ENCODE results near the gene C2orf78.
A peak's percentile ranks its signal among the peaks of the same experiment; 100 is the strongest.
"Not testable (repeated sequence)": the region's sequence is repeated elsewhere in the genome, so short reads cannot be mapped to it uniquely, and the experiment has no call there.

Gene C2orf78

GRCh38 chr2:73783883-73784282 lies at the start of gene C2orf78:
Gene C2orf78 (plus strand): TSS chr2:73784183. CDS start chr2:73784310, 127 bp downstream.
- H3K4me3 ChIP-seq (replicated peaks; ENCODE audit: low read depth, low read length) = not testable (repeated sequence)

GRCh38 chr2:73736378-73736777 lies 47.6 kb upstream of the C2orf78 start:
- no peak for DNase-seq (ENCODE audit: extremely low read depth, low read depth)
- TF ChIP-seq CTCF (IDR thresholded peaks at IDR 0.05; ENCODE audit: low read depth, low read length, missing control alignments) = no peak
- H3K4me3 ChIP-seq (replicated peaks; ENCODE audit: low read depth, low read length) = peak overlapping the region; percentile 96

More at GRCh38 chr2:73783883-73784282, at the start of gene C2orf78:
- not testable (repeated sequence) for DNase-seq (ENCODE audit: extremely low read depth, low read depth)

GRCh38 chr2:73736855-73737779 lies 46.9 kb upstream of the C2orf78 start, which contains the start of gene TPRKB:
Gene TPRKB (minus strand): TSS chr2:73737345. CDS start chr2:73734569, 2,776 bp downstream.
- H3K4me3 ChIP-seq (replicated peaks; ENCODE audit: low read depth, low read length) = peak within 1 kb of the TSS; percentile 96
- TF ChIP-seq CTCF (IDR thresholded peaks at IDR 0.05; ENCODE audit: low read depth, low read length, missing control alignments) = no peak
- peak; percentile 94 for DNase-seq (ENCODE audit: extremely low read depth, low read depth)

GRCh38 chr2:73739101-73739500 lies 44.9 kb upstream of the C2orf78 start:
- DNase-seq (ENCODE audit: extremely low read depth, low read depth) = no peak
- no peak for TF ChIP-seq CTCF (IDR thresholded peaks at IDR 0.05; ENCODE audit: low read depth, low read length, missing control alignments)
- no peak overlapping the region for H3K4me3 ChIP-seq (replicated peaks; ENCODE audit: low read depth, low read length)

- TF ChIP-seq CTCF (IDR thresholded peaks at IDR 0.05; ENCODE audit: low read depth, low read length, missing control alignments) = no peak
- no peak for DNase-seq (ENCODE audit: extremely low read depth, low read depth)
- H3K4me3 ChIP-seq (replicated peaks; ENCODE audit: low read depth, low read length) = no peak overlapping the region
Observed at GRCh38 chr2:73740767-73741166, 43.2 kb upstream of the C2orf78 start.

- no peak for DNase-seq (ENCODE audit: extremely low read depth, low read depth)
- no peak for TF ChIP-seq CTCF (IDR thresholded peaks at IDR 0.05; ENCODE audit: low read depth, low read length, missing control alignments)
Observed at GRCh38 chr2:73746015-73746876, 37.7 kb upstream of the C2orf78 start.

GRCh38 chr2:73746877-73747208 lies 37.1 kb upstream of the C2orf78 start:
- no peak for TF ChIP-seq CTCF (IDR thresholded peaks at IDR 0.05; ENCODE audit: low read depth, low read length, missing control alignments)
- no peak for DNase-seq (ENCODE audit: extremely low read depth, low read depth)
- no peak overlapping the region for H3K4me3 ChIP-seq (replicated peaks; ENCODE audit: low read depth, low read length)

More at GRCh38 chr2:73746015-73746876, 37.7 kb upstream of the C2orf78 start:
- H3K4me3 ChIP-seq (replicated peaks; ENCODE audit: low read depth, low read length) = no peak overlapping the region
